Dendritic cell treated with granulocyte-macrophage colony-stimulating factor and Interleukin-4, amounts not matched to agents 40 ng/mL and 50 ng/mL, for 4 days (primary cell): ENCODE measurements around the gene DHCR24.
"Not testable (repeated sequence)": the region's sequence is repeated elsewhere in the genome, so short reads cannot be mapped to it uniquely, and the experiment has no call there.

Experiments
- H3K27ac Mint-ChIP-seq: one replicate; pipeline ENCODE4 v1.8.0; 2022; ENCODE audit warnings: mild to moderate bottlenecking, mixed read lengths
- H3K27me3 Mint-ChIP-seq: one replicate; pipeline ENCODE4 v1.8.0; 2022; ENCODE audit warnings: mild to moderate bottlenecking, mixed read lengths
- H3K36me3 Mint-ChIP-seq: one replicate; pipeline ENCODE4 v1.8.0; 2022; ENCODE audit warnings: low read depth, mixed read lengths
- H3K4me1 Mint-ChIP-seq: one replicate; pipeline ENCODE4 v1.8.0; 2022; ENCODE audit warnings: low read depth, mixed read lengths
- H3K4me3 Mint-ChIP-seq: one replicate; pipeline ENCODE4 v1.8.0; 2022; ENCODE audit warnings: mild to moderate bottlenecking, moderate library complexity, mixed read lengths
- H3K9me3 Mint-ChIP-seq: one replicate; pipeline ENCODE4 v1.8.0; 2022; ENCODE audit warnings: mixed read lengths
- intact Hi-C: fragments of 100-400 bp; cut with micrococcal nuclease; formaldehyde crosslinking; loops from one replicate; pipeline ENCODE4 v1.15.0; 2022

DHCR24 gene

GRCh38 chr1:54911076-54911475 lies 24.1 kb upstream of the DHCR24 start:
- H3K9me3 Mint-ChIP-seq, H3K4me1 Mint-ChIP-seq, intact Hi-C loops, H3K4me3 Mint-ChIP-seq, H3K27ac Mint-ChIP-seq, H3K27me3 Mint-ChIP-seq, H3K36me3 Mint-ChIP-seq: not testable (repeated sequence)

- no peak overlapping the region for H3K27ac Mint-ChIP-seq
- H3K27me3 Mint-ChIP-seq, result peaks cover 4% of the 10 kb centered on the region
- no peaks in the 10 kb centered on the region for H3K4me1 Mint-ChIP-seq
- no peaks in the 10 kb centered on the region for H3K36me3 Mint-ChIP-seq
- intact Hi-C loops, result no loop called here
- H3K4me3 Mint-ChIP-seq, result no peak overlapping the region
- H3K9me3 Mint-ChIP-seq, result no peaks in the 10 kb centered on the region
Measured at GRCh38 chr1:54906586-54906985, 19.6 kb upstream of the DHCR24 start.

- intact Hi-C loops, result no loop called here
- Mint-ChIP-seq H3K36me3 (no peaks in the 10 kb centered on the region), H3K27me3 (peaks cover 5% of the 10 kb centered on the region), H3K27ac (no peak overlapping the region), H3K4me1 (no peaks in the 10 kb centered on the region), H3K9me3 (no peaks in the 10 kb centered on the region), H3K4me3 (no peak overlapping the region)
Measured at GRCh38 chr1:54904476-54905048, 17.6 kb upstream of the DHCR24 start.

- Mint-ChIP-seq H3K27ac (no peak overlapping the region), H3K27me3 (peaks cover 9% of the 10 kb centered on the region), H3K9me3 (no peaks in the 10 kb centered on the region), H3K4me1 (no peaks in the 10 kb centered on the region), H3K36me3 (no peaks in the 10 kb centered on the region), H3K4me3 (no peak overlapping the region)
- intact Hi-C loops, result no loop called here
Measured at GRCh38 chr1:54894271-54894670, 7.3 kb upstream of the DHCR24 start.

- peaks cover 9% of the 10 kb centered on the region for H3K4me1 Mint-ChIP-seq
- intact Hi-C loops, result no loop called here
- H3K4me3 Mint-ChIP-seq, result no peak overlapping the region
- H3K36me3 Mint-ChIP-seq, result no peaks in the 10 kb centered on the region
- H3K27ac Mint-ChIP-seq, result no peak overlapping the region
- H3K27me3 Mint-ChIP-seq, result peaks cover 17% of the 10 kb centered on the region
- H3K9me3 Mint-ChIP-seq, result no peaks in the 10 kb centered on the region
Measured at GRCh38 chr1:54892586-54892985, 5.6 kb upstream of the DHCR24 start.

GRCh38 chr1:54889132-54889725 lies 2.2 kb upstream of the DHCR24 start:
- H3K4me3 Mint-ChIP-seq, result no peak overlapping the region
- H3K36me3 Mint-ChIP-seq, result peaks cover 17% of the 10 kb centered on the region
- intact Hi-C loops, result no loop called here
- peaks cover 36% of the 10 kb centered on the region for H3K4me1 Mint-ChIP-seq
- H3K27me3 Mint-ChIP-seq, result peaks cover 28% of the 10 kb centered on the region
- H3K27ac Mint-ChIP-seq, result no peak overlapping the region
- H3K9me3 Mint-ChIP-seq, result no peaks in the 10 kb centered on the region

GRCh38 chr1:54888080-54888733 lies 1.2 kb upstream of the DHCR24 start:
- peaks cover 46% of the 10 kb centered on the region for H3K4me1 Mint-ChIP-seq
- peak overlapping the region; percentile 81 for H3K27ac Mint-ChIP-seq
- intact Hi-C loops, result no loop called here
- no peaks in the 10 kb centered on the region for H3K9me3 Mint-ChIP-seq
- H3K4me3 Mint-ChIP-seq, result peak overlapping the region; percentile 94
- peaks cover 28% of the 10 kb centered on the region for H3K27me3 Mint-ChIP-seq
- H3K36me3 Mint-ChIP-seq, result peaks cover 23% of the 10 kb centered on the region

- Mint-ChIP-seq H3K4me3 (peak overlapping the region; percentile 94), H3K36me3 (peaks cover 29% of the 10 kb centered on the region), H3K9me3 (no peaks in the 10 kb centered on the region), H3K4me1 (peaks cover 50% of the 10 kb centered on the region), H3K27ac (peak overlapping the region; percentile 81), H3K27me3 (peaks cover 28% of the 10 kb centered on the region)
- intact Hi-C loops, result no loop called here
Measured at GRCh38 chr1:54887665-54888071, 673 bp upstream of the DHCR24 start.

GRCh38 chr1:54885807-54886723 lies 930 bp downstream of the DHCR24 start:
- peaks cover 25% of the 10 kb centered on the region for H3K27me3 Mint-ChIP-seq
- peaks cover 60% of the 10 kb centered on the region for H3K4me1 Mint-ChIP-seq
- no peaks in the 10 kb centered on the region for H3K9me3 Mint-ChIP-seq
- H3K4me3 Mint-ChIP-seq, result peak overlapping the region; percentile 94
- H3K27ac Mint-ChIP-seq, result peak overlapping the region; percentile 81
- H3K36me3 Mint-ChIP-seq, result peaks cover 45% of the 10 kb centered on the region
- intact Hi-C loops, result no loop called here

GRCh38 chr1:54885237-54885679 lies 1.7 kb downstream of the DHCR24 start:
- Mint-ChIP-seq H3K4me3 (no peak overlapping the region), H3K9me3 (no peaks in the 10 kb centered on the region), H3K4me1 (peaks cover 61% of the 10 kb centered on the region), H3K36me3 (peaks cover 53% of the 10 kb centered on the region), H3K27ac (no peak overlapping the region), H3K27me3 (peaks cover 21% of the 10 kb centered on the region)
- intact Hi-C loops, result no loop called here

GRCh38 chr1:54884768-54885167 lies 2.2 kb downstream of the DHCR24 start:
- no peak overlapping the region for H3K4me3 Mint-ChIP-seq
- H3K9me3 Mint-ChIP-seq, result no peaks in the 10 kb centered on the region
- peaks cover 58% of the 10 kb centered on the region for H3K36me3 Mint-ChIP-seq
- intact Hi-C loops, result no loop called here
- H3K4me1 Mint-ChIP-seq, result peaks cover 61% of the 10 kb centered on the region
- H3K27ac Mint-ChIP-seq, result no peak overlapping the region
- H3K27me3 Mint-ChIP-seq, result peaks cover 20% of the 10 kb centered on the region

GRCh38 chr1:54884135-54884586 lies 2.8 kb downstream of the DHCR24 start:
- no peak overlapping the region for H3K4me3 Mint-ChIP-seq
- no peaks in the 10 kb centered on the region for H3K9me3 Mint-ChIP-seq
- peaks cover 19% of the 10 kb centered on the region for H3K27me3 Mint-ChIP-seq
- intact Hi-C loops, result no loop called here
- no peak overlapping the region for H3K27ac Mint-ChIP-seq
- peaks cover 61% of the 10 kb centered on the region for H3K4me1 Mint-ChIP-seq
- peaks cover 64% of the 10 kb centered on the region for H3K36me3 Mint-ChIP-seq

GRCh38 chr1:54883349-54884102 lies 3.5 kb downstream of the DHCR24 start:
- no peak overlapping the region for H3K27ac Mint-ChIP-seq
- H3K4me3 Mint-ChIP-seq, result no peak overlapping the region

More at GRCh38 chr1:54883349-54884102, 3.5 kb downstream of the DHCR24 start:
- peaks cover 70% of the 10 kb centered on the region for H3K36me3 Mint-ChIP-seq
- H3K9me3 Mint-ChIP-seq, result no peaks in the 10 kb centered on the region
- peaks cover 61% of the 10 kb centered on the region for H3K4me1 Mint-ChIP-seq
- intact Hi-C loops, result no loop called here
- peaks cover 16% of the 10 kb centered on the region for H3K27me3 Mint-ChIP-seq
